ENCODE data around the gene CPSF4L. TPM values are rescaled to one million over a fixed set of nuclear protein-coding genes. Genes with fewer than 3 reads are reported as not detected.

CPSF4L gene
- polyA plus RNA-seq, 2 of the 4 experiments (the other 2 are of a cell fraction): 0.13 TPM; not detected in 1

- H3K4me2 ChIP-seq: peak overlapping the region; percentile 14; the same call in 1 of the 3 replicates
- WGBS (ENCODE audit: missing lambda C conversion rate): 57% methylated on average over 3 of the region's 3 CpGs
- no peak overlapping the region for H3K4me3 ChIP-seq
- peaks cover 52% of the 10 kb centered on the region for H3K4me1 ChIP-seq
- no peak for FAIRE-seq
- H3K27ac ChIP-seq: no peak overlapping the region
- no peaks in the 10 kb centered on the region for H3K9me3 ChIP-seq
- ChIA-PET POLR2A (no interaction called here), CTCF (interaction anchor here (1.0 to 2.5 kb wide), 4 partner anchors 10 to 502 kb away, joined by 3 to 8 read pairs (median 4); no protein-coding TSS in a partner anchor)
- TF ChIP-seq NFE2L2 (conservative IDR thresholded peaks at IDR 0.05; ENCODE audit: low read length) (no peak), CHD4 (IDR thresholded peaks at IDR 0.05; ENCODE audit: borderline replicate concordance) (no peak), JUNB (IDR thresholded peaks at IDR 0.05) (no peak), RAD21 (conservative IDR thresholded peaks at IDR 0.05 in 1 of 2, IDR thresholded peaks at IDR 0.05 in 1 of 2) (no peak), HDAC2 (IDR thresholded peaks at IDR 0.05) (no peak), EP300 (IDR thresholded peaks at IDR 0.05) (no peak), MAFK (IDR thresholded peaks at IDR 0.05; ENCODE audit: partially characterized antibody) (no peak), HMGXB4 (CRISPR knock-in tag; IDR thresholded peaks at IDR 0.05; ENCODE audit: borderline replicate concordance) (no peak), KDM1A (IDR thresholded peaks at IDR 0.05; ENCODE audit: low read depth) (no peak), CHD2 (IDR thresholded peaks at IDR 0.05; ENCODE audit: low read length, partially characterized antibody) (no peak), FOXS1 (CRISPR knock-in tag; IDR thresholded peaks at IDR 0.05) (no peak), CEBPB (IDR thresholded peaks at IDR 0.05) (no peak)
- no peak for DNase-seq (ENCODE audit: low read depth in 1 of 2, low spot score in 1 of 2)
- ATAC-seq: no peak
These were observed 35.0 kb downstream of the CPSF4L start for GRCh38 chr17:73226556-73227172.

- ATAC-seq: no peak; a peak in 1 of 6 replicates
- no peak for TF ChIP-seq CEBPB (IDR thresholded peaks at IDR 0.05)
- TF ChIP-seq CBX8 (IDR thresholded peaks at IDR 0.05): no peak
- no peak for TF ChIP-seq FOSL2 (IDR thresholded peaks at IDR 0.05)
- no peak for TF ChIP-seq FOSL2 (CRISPR knock-in tag; IDR thresholded peaks at IDR 0.05)
- peak overlapping the region in 1 of 2 experiments; percentile 0; a peak in 1 of 6 replicates for H3K27ac ChIP-seq
- H3K9me3 ChIP-seq: no peaks in the 10 kb centered on the region
- H3K4me2 ChIP-seq: no peak overlapping the region
- no peak for DNase-seq (ENCODE audit: low read depth in 1 of 2, low spot score in 1 of 2)
- no peak for FAIRE-seq
- WGBS (ENCODE audit: missing lambda C conversion rate): 88% methylated on average over 5 of the region's 5 CpGs
- ChIA-PET CTCF (interaction anchor here (0.5 kb wide), 1 partner anchor 62 kb away, joined by 3 read pairs; no protein-coding TSS in a partner anchor), POLR2A (no interaction called here)
- H3K4me1 ChIP-seq: peaks cover 38% of the 10 kb centered on the region
- H3K4me3 ChIP-seq: no peak overlapping the region
These were observed 36.9 kb downstream of the CPSF4L start for GRCh38 chr17:73224663-73225305.

GRCh38 chr17:73224237-73224636 is 37.4 kb downstream of the CPSF4L start:
- TF ChIP-seq CBX8 (IDR thresholded peaks at IDR 0.05) (no peak), JUNB (IDR thresholded peaks at IDR 0.05) (no peak), TFCP2L1 (CRISPR knock-in tag; IDR thresholded peaks at IDR 0.05) (no peak), HOXB5 (CRISPR knock-in tag; IDR thresholded peaks at IDR 0.05) (no peak), POLR2A (IDR thresholded peaks at IDR 0.05; ENCODE audit: low read length) (no peak), TP53 (CRISPR knock-in tag; IDR thresholded peaks at IDR 0.05) (no peak), RFX5 (IDR thresholded peaks at IDR 0.05) (no peak), HDAC2 (IDR thresholded peaks at IDR 0.05) (no peak), NPAS2 (CRISPR knock-in tag; IDR thresholded peaks at IDR 0.05; ENCODE audit: borderline replicate concordance) (no peak)
- TF ChIP-seq, protein P1, sequence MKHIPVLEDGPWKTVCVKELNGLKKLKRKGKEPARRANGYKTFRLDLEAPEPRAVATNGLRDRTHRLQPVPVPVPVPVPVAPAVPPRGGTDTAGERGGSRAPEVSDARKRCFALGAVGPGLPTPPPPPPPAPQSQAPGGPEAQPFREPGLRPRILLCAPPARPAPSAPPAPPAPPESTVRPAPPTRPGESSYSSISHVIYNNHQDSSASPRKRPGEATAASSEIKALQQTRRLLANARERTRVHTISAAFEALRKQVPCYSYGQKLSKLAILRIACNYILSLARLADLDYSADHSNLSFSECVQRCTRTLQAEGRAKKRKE (CRISPR knock-in tag; IDR thresholded peaks at IDR 0.05; ENCODE audit: low read depth): no peak
- no peak overlapping the region for H3K4me3 ChIP-seq
- no peak for FAIRE-seq
- WGBS (ENCODE audit: missing lambda C conversion rate): 86% methylated on average over 2 of the region's 2 CpGs
- H3K9me3 ChIP-seq: no peaks in the 10 kb centered on the region
- no peak for DNase-seq (ENCODE audit: low read depth in 1 of 2, low spot score in 1 of 2)
- ChIA-PET POLR2A (no interaction called here), CTCF (interaction anchor here (0.5 kb wide), 1 partner anchor 62 kb away, joined by 3 read pairs; no protein-coding TSS in a partner anchor)
- H3K4me1 ChIP-seq: peaks cover 36% of the 10 kb centered on the region
- no peak overlapping the region for H3K27ac ChIP-seq
- no peak overlapping the region for H3K4me2 ChIP-seq
- no peak for ATAC-seq

Measured in A549 (cell line).